ENCODE measurements around the gene IQCC. TPM values are rescaled to one million over a fixed set of nuclear protein-coding genes. Genes with fewer than 3 reads are reported as not detected.
A peak's percentile ranks its signal among the peaks of the same experiment; 100 is the strongest.

The IQCC gene
- total RNA-seq, 1 donor from 2014 or later = 1.9 TPM

GRCh38 chr1:32221581-32221979 lies 16.1 kb downstream of the IQCC start:
- Mint-ChIP-seq H3K36me3 (ENCODE audit: low read depth, unreplicated experiment) (peaks cover 8% of the 10 kb centered on the region), H3K27me3 (ENCODE audit: unreplicated experiment) (peaks cover 4% of the 10 kb centered on the region), H3K4me3 (ENCODE audit: unreplicated experiment) (peak overlapping the region; percentile 97), H3K4me1 (ENCODE audit: unreplicated experiment) (peaks cover 19% of the 10 kb centered on the region), H3K27ac (ENCODE audit: unreplicated experiment) (peak overlapping the region; percentile 99), H3K9me3 (ENCODE audit: unreplicated experiment) (no peaks in the 10 kb centered on the region)
- no peak for TF ChIP-seq CTCF (IDR thresholded peaks at IDR 0.05; ENCODE audit: unreplicated experiment)
- DNase-seq (ENCODE audit: low spot score) = no peak

- Mint-ChIP-seq H3K4me3 (ENCODE audit: unreplicated experiment) (peak within 1 kb of the TSS; percentile 97), H3K27ac (ENCODE audit: unreplicated experiment) (peak within 1 kb of the TSS; percentile 99), H3K27me3 (ENCODE audit: unreplicated experiment) (peaks cover 4% of the 10 kb centered on the region), H3K9me3 (ENCODE audit: unreplicated experiment) (no peaks in the 10 kb centered on the region), H3K4me1 (ENCODE audit: unreplicated experiment) (peaks cover 16% of the 10 kb centered on the region), H3K36me3 (ENCODE audit: low read depth, unreplicated experiment) (peaks cover 8% of the 10 kb centered on the region)
- TF ChIP-seq CTCF (IDR thresholded peaks at IDR 0.05; ENCODE audit: unreplicated experiment) = no peak
- DNase-seq (ENCODE audit: low spot score) = peak; percentile 90
These were observed 16.7 kb downstream of the IQCC start, which contains the start of the genes EIF3I and TMEM234 for GRCh38 chr1:32221980-32222755. Gene EIF3I (plus strand): TSS chr1:32222407. CDS start chr1:32222442, 35 bp downstream. Gene TMEM234 (minus strand): TSS chr1:32222353. CDS start chr1:32222322, 31 bp downstream.

- Mint-ChIP-seq H3K4me3 (ENCODE audit: unreplicated experiment) (peak overlapping the region; percentile 97), H3K27ac (ENCODE audit: unreplicated experiment) (peak overlapping the region; percentile 99), H3K9me3 (ENCODE audit: unreplicated experiment) (no peaks in the 10 kb centered on the region), H3K4me1 (ENCODE audit: unreplicated experiment) (peaks cover 16% of the 10 kb centered on the region), H3K36me3 (ENCODE audit: low read depth, unreplicated experiment) (peaks cover 18% of the 10 kb centered on the region), H3K27me3 (ENCODE audit: unreplicated experiment) (peaks cover 4% of the 10 kb centered on the region)
- TF ChIP-seq CTCF (IDR thresholded peaks at IDR 0.05; ENCODE audit: unreplicated experiment) = no peak
- DNase-seq (ENCODE audit: low spot score) = no peak
These were observed 18.2 kb downstream of the IQCC start for GRCh38 chr1:32223683-32224082.

GRCh38 chr1:32224285-32224684 lies 18.8 kb downstream of the IQCC start:
- Mint-ChIP-seq H3K9me3 (ENCODE audit: unreplicated experiment) (no peaks in the 10 kb centered on the region), H3K27ac (ENCODE audit: unreplicated experiment) (peak overlapping the region; percentile 89), H3K4me3 (ENCODE audit: unreplicated experiment) (peak overlapping the region; percentile 79), H3K36me3 (ENCODE audit: low read depth, unreplicated experiment) (peaks cover 23% of the 10 kb centered on the region), H3K4me1 (ENCODE audit: unreplicated experiment) (peaks cover 16% of the 10 kb centered on the region), H3K27me3 (ENCODE audit: unreplicated experiment) (peaks cover 4% of the 10 kb centered on the region)
- no peak for TF ChIP-seq CTCF (IDR thresholded peaks at IDR 0.05; ENCODE audit: unreplicated experiment)
- no peak for DNase-seq (ENCODE audit: low spot score)

GRCh38 chr1:32228771-32229170 lies 23.3 kb downstream of the IQCC start:
- Mint-ChIP-seq H3K9me3 (ENCODE audit: unreplicated experiment) (no peaks in the 10 kb centered on the region), H3K4me1 (ENCODE audit: unreplicated experiment) (peaks cover 4% of the 10 kb centered on the region), H3K27me3 (ENCODE audit: unreplicated experiment) (no peaks in the 10 kb centered on the region), H3K27ac (ENCODE audit: unreplicated experiment) (no peak overlapping the region), H3K36me3 (ENCODE audit: low read depth, unreplicated experiment) (peaks cover 23% of the 10 kb centered on the region), H3K4me3 (ENCODE audit: unreplicated experiment) (no peak overlapping the region)
- no peak for TF ChIP-seq CTCF (IDR thresholded peaks at IDR 0.05; ENCODE audit: unreplicated experiment)
- no peak for DNase-seq (ENCODE audit: low spot score)
